ENCODE measurements around the gene ARL6IP4.

ARL6IP4 gene

GRCh38 chr12:123021688-123022604, 41.5 kb downstream of the ARL6IP4 start:
- Histone ChIP-seq H3K36me3 (ENCODE audit: control insufficient read depth in 5 of 5, insufficient read depth in 5 of 5, low read length in 5 of 5) (peaks cover 0 to 11% (median 8%) of the 10 kb centered on the region in 5 donors), H3K4me1 (ENCODE audit: control insufficient read depth in 5 of 5, insufficient read depth in 5 of 5, low read length in 5 of 5) (no peaks in the 10 kb centered on the region), H3K27ac (ENCODE audit: low read depth, low read length) (no peak overlapping the region), H3K9me3 (ENCODE audit: control insufficient read depth in 5 of 5, low read length in 5 of 5) (no peaks in the 10 kb centered on the region), H3K4me3 (ENCODE audit: low read depth in 1 of 5, low read length in 5 of 5) (no peak overlapping the region), H3K27me3 (ENCODE audit: control insufficient read depth in 5 of 5, insufficient read depth in 4 of 5, low read length in 5 of 5) (no peaks in the 10 kb centered on the region), H3K9ac (ENCODE audit: low read length in 5 of 5) (no peak overlapping the region)

- Histone ChIP-seq H3K9me3 (ENCODE audit: control insufficient read depth in 5 of 5, low read length in 5 of 5) (no peaks in the 10 kb centered on the region), H3K27me3 (ENCODE audit: control insufficient read depth in 5 of 5, insufficient read depth in 4 of 5, low read length in 5 of 5) (no peaks in the 10 kb centered on the region), H3K4me1 (ENCODE audit: control insufficient read depth in 5 of 5, insufficient read depth in 5 of 5, low read length in 5 of 5) (no peaks in the 10 kb centered on the region), H3K9ac (ENCODE audit: low read length in 5 of 5) (no peak overlapping the region), H3K36me3 (ENCODE audit: control insufficient read depth in 5 of 5, insufficient read depth in 5 of 5, low read length in 5 of 5) (peaks cover 0 to 19% (median 8%) of the 10 kb centered on the region in 5 donors), H3K4me3 (ENCODE audit: low read depth in 1 of 5, low read length in 5 of 5) (no peak overlapping the region), H3K27ac (ENCODE audit: low read depth, low read length) (no peak overlapping the region)
Observed at GRCh38 chr12:123022846-123023245, 42.4 kb downstream of the ARL6IP4 start.

GRCh38 chr12:123024819-123025391, 44.4 kb downstream of the ARL6IP4 start:
- no peak overlapping the region for H3K9ac ChIP-seq (ENCODE audit: low read length in 5 of 5)
- H3K4me1 ChIP-seq (ENCODE audit: control insufficient read depth in 5 of 5, insufficient read depth in 5 of 5, low read length in 5 of 5) = no peaks in the 10 kb centered on the region
- H3K9me3 ChIP-seq (ENCODE audit: control insufficient read depth in 5 of 5, low read length in 5 of 5) = no peaks in the 10 kb centered on the region
- H3K27ac ChIP-seq (ENCODE audit: low read depth, low read length) = no peak overlapping the region
- peaks cover 0 to 34% (median 13%) of the 10 kb centered on the region in 5 donors for H3K36me3 ChIP-seq (ENCODE audit: control insufficient read depth in 5 of 5, insufficient read depth in 5 of 5, low read length in 5 of 5)
- H3K27me3 ChIP-seq (ENCODE audit: control insufficient read depth in 5 of 5, insufficient read depth in 4 of 5, low read length in 5 of 5) = no peaks in the 10 kb centered on the region
- no peak overlapping the region for H3K4me3 ChIP-seq (ENCODE audit: low read depth in 1 of 5, low read length in 5 of 5)

- no peaks in the 10 kb centered on the region for H3K27me3 ChIP-seq (ENCODE audit: control insufficient read depth in 5 of 5, insufficient read depth in 4 of 5, low read length in 5 of 5)
- no peak overlapping the region for H3K9ac ChIP-seq (ENCODE audit: low read length in 5 of 5)
- no peaks in the 10 kb centered on the region for H3K4me1 ChIP-seq (ENCODE audit: control insufficient read depth in 5 of 5, insufficient read depth in 5 of 5, low read length in 5 of 5)
- no peak overlapping the region for H3K4me3 ChIP-seq (ENCODE audit: low read depth in 1 of 5, low read length in 5 of 5)
- H3K9me3 ChIP-seq (ENCODE audit: control insufficient read depth in 5 of 5, low read length in 5 of 5) = no peaks in the 10 kb centered on the region
- H3K36me3 ChIP-seq (ENCODE audit: control insufficient read depth in 5 of 5, insufficient read depth in 5 of 5, low read length in 5 of 5) = peaks cover 0 to 37% (median 17%) of the 10 kb centered on the region in 5 donors
- no peak overlapping the region for H3K27ac ChIP-seq (ENCODE audit: low read depth, low read length)
Observed at GRCh38 chr12:123026094-123026853, 45.8 kb downstream of the ARL6IP4 start.

GRCh38 chr12:123027726-123028445, 47.4 kb downstream of the ARL6IP4 start:
- Histone ChIP-seq H3K27ac (ENCODE audit: low read depth, low read length) (no peak overlapping the region), H3K9ac (ENCODE audit: low read length in 5 of 5) (no peak overlapping the region), H3K4me1 (ENCODE audit: control insufficient read depth in 5 of 5, insufficient read depth in 5 of 5, low read length in 5 of 5) (no peaks in the 10 kb centered on the region), H3K9me3 (ENCODE audit: control insufficient read depth in 5 of 5, low read length in 5 of 5) (no peaks in the 10 kb centered on the region), H3K4me3 (ENCODE audit: low read depth in 1 of 5, low read length in 5 of 5) (no peak overlapping the region), H3K36me3 (ENCODE audit: control insufficient read depth in 5 of 5, insufficient read depth in 5 of 5, low read length in 5 of 5) (peaks cover 0 to 50% (median 26%) of the 10 kb centered on the region in 5 donors), H3K27me3 (ENCODE audit: control insufficient read depth in 5 of 5, insufficient read depth in 4 of 5, low read length in 5 of 5) (no peaks in the 10 kb centered on the region)

- H3K4me3 ChIP-seq (ENCODE audit: low read depth in 1 of 5, low read length in 5 of 5) = no peak overlapping the region
- H3K36me3 ChIP-seq (ENCODE audit: control insufficient read depth in 5 of 5, insufficient read depth in 5 of 5, low read length in 5 of 5) = peaks cover 0 to 56% (median 29%) of the 10 kb centered on the region in 5 donors
- H3K27ac ChIP-seq (ENCODE audit: low read depth, low read length) = no peak overlapping the region
- H3K9ac ChIP-seq (ENCODE audit: low read length in 5 of 5) = no peak overlapping the region
- peaks cover 0 to 1% (median 0%) of the 10 kb centered on the region in 5 donors for H3K4me1 ChIP-seq (ENCODE audit: control insufficient read depth in 5 of 5, insufficient read depth in 5 of 5, low read length in 5 of 5)
- no peaks in the 10 kb centered on the region for H3K9me3 ChIP-seq (ENCODE audit: control insufficient read depth in 5 of 5, low read length in 5 of 5)
- H3K27me3 ChIP-seq (ENCODE audit: control insufficient read depth in 5 of 5, insufficient read depth in 4 of 5, low read length in 5 of 5) = no peaks in the 10 kb centered on the region
Observed at GRCh38 chr12:123028475-123028874, 48.0 kb downstream of the ARL6IP4 start.

- Histone ChIP-seq H3K9me3 (ENCODE audit: control insufficient read depth in 5 of 5, low read length in 5 of 5) (no peaks in the 10 kb centered on the region), H3K27me3 (ENCODE audit: control insufficient read depth in 5 of 5, insufficient read depth in 4 of 5, low read length in 5 of 5) (no peaks in the 10 kb centered on the region), H3K4me3 (ENCODE audit: low read depth in 1 of 5, low read length in 5 of 5) (no peak overlapping the region), H3K36me3 (ENCODE audit: control insufficient read depth in 5 of 5, insufficient read depth in 5 of 5, low read length in 5 of 5) (peaks cover 0 to 62% (median 36%) of the 10 kb centered on the region in 5 donors), H3K27ac (ENCODE audit: low read depth, low read length) (no peak overlapping the region), H3K9ac (ENCODE audit: low read length in 5 of 5) (no peak overlapping the region), H3K4me1 (ENCODE audit: control insufficient read depth in 5 of 5, insufficient read depth in 5 of 5, low read length in 5 of 5) (peaks cover under 1 to 11% (median 5%) of the 10 kb centered on the region in 5 donors)
Observed at GRCh38 chr12:123029550-123029949, 49.1 kb downstream of the ARL6IP4 start.

GRCh38 chr12:123030686-123031085, 50.2 kb downstream of the ARL6IP4 start:
- peaks cover 2 to 18% (median 12%) of the 10 kb centered on the region in 5 donors for H3K4me1 ChIP-seq (ENCODE audit: control insufficient read depth in 5 of 5, insufficient read depth in 5 of 5, low read length in 5 of 5)
- H3K4me3 ChIP-seq (ENCODE audit: low read depth in 1 of 5, low read length in 5 of 5) = no peak overlapping the region
- no peak overlapping the region for H3K27ac ChIP-seq (ENCODE audit: low read depth, low read length)
- H3K27me3 ChIP-seq (ENCODE audit: control insufficient read depth in 5 of 5, insufficient read depth in 4 of 5, low read length in 5 of 5) = no peaks in the 10 kb centered on the region
- H3K9me3 ChIP-seq (ENCODE audit: control insufficient read depth in 5 of 5, low read length in 5 of 5) = no peaks in the 10 kb centered on the region
- H3K36me3 ChIP-seq (ENCODE audit: control insufficient read depth in 5 of 5, insufficient read depth in 5 of 5, low read length in 5 of 5) = peaks cover 0 to 62% (median 36%) of the 10 kb centered on the region in 5 donors
- no peak overlapping the region for H3K9ac ChIP-seq (ENCODE audit: low read length in 5 of 5)

- no peaks in the 10 kb centered on the region for H3K9me3 ChIP-seq (ENCODE audit: control insufficient read depth in 5 of 5, low read length in 5 of 5)
- peaks cover 2 to 18% (median 12%) of the 10 kb centered on the region in 5 donors for H3K4me1 ChIP-seq (ENCODE audit: control insufficient read depth in 5 of 5, insufficient read depth in 5 of 5, low read length in 5 of 5)
- no peak overlapping the region for H3K27ac ChIP-seq (ENCODE audit: low read depth, low read length)
- H3K9ac ChIP-seq (ENCODE audit: low read length in 5 of 5) = no peak overlapping the region
- H3K36me3 ChIP-seq (ENCODE audit: control insufficient read depth in 5 of 5, insufficient read depth in 5 of 5, low read length in 5 of 5) = peaks cover 0 to 60% (median 32%) of the 10 kb centered on the region in 5 donors
- no peak overlapping the region for H3K4me3 ChIP-seq (ENCODE audit: low read depth in 1 of 5, low read length in 5 of 5)
- no peaks in the 10 kb centered on the region for H3K27me3 ChIP-seq (ENCODE audit: control insufficient read depth in 5 of 5, insufficient read depth in 4 of 5, low read length in 5 of 5)
Observed at GRCh38 chr12:123031171-123031845, 50.8 kb downstream of the ARL6IP4 start.

Measured in subcutaneous abdominal adipose tissue (tissue), 5 donors.